WERI-Rb-1 (cell line): ENCODE measurements around the gene TMCC2.
"Not testable (repeated sequence)": the region's sequence is repeated elsewhere in the genome, so short reads cannot be mapped to it uniquely, and the experiment has no call there.

Experiments
- DNase-seq: peaks from one replicate; pipeline ENCODE4 v3.0.0-alpha.2; 2020
- H3K27ac ChIP-seq: fragments of 250-450 bp; sonication (Bioruptor Pico); 2 replicates; pipeline ENCODE4 v1.5.1; 2020; ENCODE audit warnings: mild to moderate bottlenecking, moderate library complexity
- H3K27me3 ChIP-seq: fragments of 250-450 bp; sonication (Bioruptor Pico); 2 replicates; pipeline ENCODE4 v1.5.1; 2021; ENCODE audit warnings: mild to moderate bottlenecking, low read depth, moderate library complexity; ENCODE audit not compliant: insufficient read depth, severe bottlenecking
- H3K36me3 ChIP-seq: fragments of 250-450 bp; sonication (Bioruptor Pico); 2 replicates; pipeline ENCODE4 v1.5.1; 2020; ENCODE audit warnings: mild to moderate bottlenecking, moderate library complexity
- H3K4me3 ChIP-seq: 2 replicates; pipeline ENCODE4 v1.5.1; 2011; ENCODE audit warnings: low read depth, mild to moderate bottlenecking, control low read depth, low read length
- H3K9me3 ChIP-seq: fragments of 250-450 bp; sonication (Bioruptor Pico); 2 replicates; pipeline ENCODE4 v1.5.1; 2021; ENCODE audit warnings: mild to moderate bottlenecking, moderate library complexity; ENCODE audit not compliant: severe bottlenecking
- TF ChIP-seq, protein P1 (sequence below): IDR thresholded peaks from 2 replicates; pipeline ENCODE4 v1.5.1; 2011; ENCODE audit warnings: low read depth, mild to moderate bottlenecking, control low read depth, inconsistent platforms, low read length

The TMCC2 gene

DNA sequence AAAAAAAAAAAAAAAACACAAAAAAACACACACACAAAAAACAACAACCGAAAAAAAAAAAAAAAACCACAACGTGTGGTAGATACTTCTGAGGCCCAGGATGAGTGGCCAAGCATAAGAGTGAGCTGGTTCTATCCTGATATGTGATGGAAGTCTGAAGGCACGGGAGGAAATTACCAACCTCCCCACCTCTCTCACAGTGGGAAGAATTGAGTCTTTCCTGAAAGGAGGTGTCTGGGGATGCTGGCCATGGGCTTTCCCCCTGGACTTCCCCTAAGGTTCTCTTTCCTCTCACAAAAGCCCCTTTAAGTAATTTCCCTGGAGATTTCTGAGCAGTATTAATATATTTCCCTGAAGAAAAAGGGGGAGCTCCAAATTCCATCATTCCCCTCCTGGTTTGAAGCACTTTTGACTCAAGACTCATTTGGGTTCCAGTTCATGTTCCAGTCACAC, 5.2 kb downstream of the TMCC2 start:
- H3K9me3 ChIP-seq: no peaks in the 10 kb centered on the region
- peaks cover 7% of the 10 kb centered on the region for H3K36me3 ChIP-seq
- no peaks in the 10 kb centered on the region for H3K27me3 ChIP-seq
- no peak overlapping the region for H3K4me3 ChIP-seq
- H3K27ac ChIP-seq: no peak overlapping the region
- DNase-seq: no peak
- TF ChIP-seq, protein P1, sequence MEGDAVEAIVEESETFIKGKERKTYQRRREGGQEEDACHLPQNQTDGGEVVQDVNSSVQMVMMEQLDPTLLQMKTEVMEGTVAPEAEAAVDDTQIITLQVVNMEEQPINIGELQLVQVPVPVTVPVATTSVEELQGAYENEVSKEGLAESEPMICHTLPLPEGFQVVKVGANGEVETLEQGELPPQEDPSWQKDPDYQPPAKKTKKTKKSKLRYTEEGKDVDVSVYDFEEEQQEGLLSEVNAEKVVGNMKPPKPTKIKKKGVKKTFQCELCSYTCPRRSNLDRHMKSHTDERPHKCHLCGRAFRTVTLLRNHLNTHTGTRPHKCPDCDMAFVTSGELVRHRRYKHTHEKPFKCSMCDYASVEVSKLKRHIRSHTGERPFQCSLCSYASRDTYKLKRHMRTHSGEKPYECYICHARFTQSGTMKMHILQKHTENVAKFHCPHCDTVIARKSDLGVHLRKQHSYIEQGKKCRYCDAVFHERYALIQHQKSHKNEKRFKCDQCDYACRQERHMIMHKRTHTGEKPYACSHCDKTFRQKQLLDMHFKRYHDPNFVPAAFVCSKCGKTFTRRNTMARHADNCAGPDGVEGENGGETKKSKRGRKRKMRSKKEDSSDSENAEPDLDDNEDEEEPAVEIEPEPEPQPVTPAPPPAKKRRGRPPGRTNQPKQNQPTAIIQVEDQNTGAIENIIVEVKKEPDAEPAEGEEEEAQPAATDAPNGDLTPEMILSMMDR: no peak

DNA sequence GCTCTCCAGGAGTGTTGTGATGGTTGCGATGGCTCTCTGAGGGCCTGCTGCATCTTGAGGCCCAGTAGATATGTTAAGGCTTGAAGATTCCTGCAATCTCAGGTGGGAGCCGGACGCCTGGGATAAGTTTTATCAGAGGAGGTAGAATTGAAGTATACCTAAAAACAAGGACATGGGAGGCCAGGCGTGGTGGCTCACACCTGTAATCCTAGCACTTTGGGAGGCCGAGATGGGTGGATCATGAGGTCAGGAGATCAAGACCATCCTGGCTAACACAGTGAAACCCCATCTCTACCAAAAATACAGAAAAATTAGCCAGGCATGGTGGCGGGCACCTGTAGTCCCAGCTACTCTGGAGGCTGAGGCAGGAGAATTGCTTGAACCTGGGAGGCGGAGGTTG, 6.2 kb downstream of the TMCC2 start:
- DNase-seq, H3K4me3 ChIP-seq, H3K36me3 ChIP-seq, H3K27me3 ChIP-seq, H3K9me3 ChIP-seq, H3K27ac ChIP-seq: not testable (repeated sequence)

DNA sequence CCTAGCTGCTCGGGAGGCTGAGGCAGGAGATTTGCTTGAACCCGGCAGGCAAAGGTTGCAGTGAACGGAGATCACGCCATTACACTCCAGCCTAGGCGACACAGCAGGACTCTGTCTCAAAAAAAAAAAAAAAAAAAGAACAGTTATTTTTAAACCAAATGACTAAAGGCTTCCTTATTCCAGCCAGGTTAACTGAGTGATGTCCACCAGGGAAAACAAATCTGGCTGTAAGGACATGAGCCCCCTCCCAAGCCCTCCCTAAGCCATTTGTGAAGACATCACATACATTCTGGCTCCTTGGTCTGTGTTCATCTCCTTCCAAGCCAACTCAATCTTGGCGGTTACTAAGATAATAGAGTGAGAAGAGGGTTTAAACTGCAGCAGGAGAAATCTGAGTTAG, 8.2 kb downstream of the TMCC2 start:
- Histone ChIP-seq H3K27me3 (no peaks in the 10 kb centered on the region), H3K9me3 (no peaks in the 10 kb centered on the region), H3K36me3 (peaks cover 7% of the 10 kb centered on the region), H3K4me3 (no peak overlapping the region), H3K27ac (no peak overlapping the region)
- TF ChIP-seq, protein P1: no peak
- DNase-seq: no peak

DNA sequence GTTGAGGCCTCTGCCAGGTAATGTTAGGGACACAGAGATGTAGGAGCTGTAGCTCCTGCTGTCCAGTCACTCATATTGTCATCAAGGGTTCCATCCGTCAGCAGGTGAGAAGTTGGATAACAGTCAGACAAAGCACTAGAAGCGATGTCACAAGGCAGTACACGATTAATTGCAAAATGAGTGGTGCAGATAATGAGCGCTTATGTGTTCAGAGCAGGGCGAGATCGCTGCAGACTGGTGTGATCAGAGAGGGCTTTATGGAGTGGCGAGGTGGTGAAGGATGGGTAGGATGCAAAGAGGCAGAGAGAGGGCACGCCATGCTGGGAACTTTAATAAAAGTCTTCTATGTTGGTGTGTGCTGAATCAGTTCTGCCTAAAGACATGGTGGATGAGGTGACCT, 8.8 kb downstream of the TMCC2 start:
- Histone ChIP-seq H3K4me3 (no peak overlapping the region), H3K27me3 (no peaks in the 10 kb centered on the region), H3K36me3 (peaks cover 11% of the 10 kb centered on the region), H3K27ac (no peak overlapping the region), H3K9me3 (no peaks in the 10 kb centered on the region)
- no peak for DNase-seq
- TF ChIP-seq, protein P1: no peak

DNA sequence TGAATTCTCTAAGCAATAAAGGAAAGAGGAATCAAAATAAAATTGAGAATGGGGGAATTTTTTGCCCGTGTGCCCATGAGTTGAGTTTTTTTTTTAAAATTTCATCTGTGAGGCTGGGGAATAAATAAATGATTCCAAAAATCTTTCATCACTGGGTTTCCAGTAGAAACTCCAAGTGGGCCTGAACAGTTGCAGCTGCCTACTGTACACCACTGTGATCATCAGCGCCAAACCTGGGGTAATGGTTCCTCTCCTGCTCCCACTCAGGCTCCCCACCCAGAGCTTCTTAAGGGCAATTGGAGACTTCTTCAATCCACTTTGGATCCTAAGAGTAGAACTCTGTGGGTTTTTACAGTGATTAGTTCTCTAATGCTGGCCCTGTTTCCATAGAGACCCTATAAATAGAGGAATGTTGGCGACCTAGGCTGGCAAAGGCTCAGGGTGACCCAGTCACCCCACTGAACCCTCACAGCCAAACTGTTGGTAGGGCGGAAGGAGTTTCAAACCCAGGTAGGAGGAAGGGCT, 9.3 kb downstream of the TMCC2 start:
- Histone ChIP-seq H3K27ac (no peak overlapping the region), H3K27me3 (no peaks in the 10 kb centered on the region), H3K9me3 (no peaks in the 10 kb centered on the region), H3K36me3 (peaks cover 14% of the 10 kb centered on the region), H3K4me3 (no peak overlapping the region)
- DNase-seq: no peak
- TF ChIP-seq, protein P1: no peak

DNA sequence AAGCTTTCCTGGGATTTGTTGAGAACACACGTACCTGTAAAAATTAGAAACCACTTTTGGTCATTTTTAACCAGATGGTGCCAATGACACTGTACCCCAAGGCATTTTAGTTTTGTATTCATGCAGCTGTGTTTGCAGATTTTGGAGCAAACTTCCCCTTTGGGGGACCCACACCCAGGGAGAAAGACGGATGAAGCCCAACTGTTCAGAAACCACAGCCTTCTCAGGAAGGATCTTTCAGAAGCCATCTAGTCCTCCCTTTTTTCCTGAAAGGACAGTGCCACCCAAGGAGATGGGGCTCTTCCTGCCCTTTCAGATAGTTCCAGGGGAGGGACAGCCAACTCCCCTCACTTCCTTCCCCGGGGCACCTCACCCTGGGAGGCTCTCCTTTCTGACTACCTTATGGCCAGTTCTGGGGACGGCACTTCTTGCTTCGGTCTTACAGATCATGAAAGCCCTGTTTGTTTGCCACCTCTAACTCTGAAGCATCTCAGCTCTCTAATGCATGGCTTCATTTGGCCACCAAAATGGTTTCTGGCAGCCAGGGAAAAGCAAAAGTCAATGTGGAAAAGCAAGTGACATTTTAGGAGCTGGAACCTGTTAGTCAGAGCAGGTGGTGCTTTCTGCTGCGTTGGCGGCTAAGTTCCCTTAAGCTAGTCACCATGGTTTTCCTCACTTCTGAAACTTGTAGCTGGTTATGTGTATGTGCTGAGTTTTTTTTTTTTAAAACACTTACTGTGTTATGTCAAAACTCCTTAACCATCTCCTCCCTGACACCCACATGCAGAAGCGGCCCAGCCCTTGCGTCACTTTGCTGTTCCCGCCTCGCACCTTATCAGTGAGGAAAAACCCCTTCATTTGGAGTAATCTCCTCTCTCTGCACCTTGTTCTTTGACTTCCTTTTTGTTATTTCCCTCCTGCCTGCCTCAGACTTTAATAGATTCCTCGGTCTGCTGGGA, 10.1 kb downstream of the TMCC2 start:
- TF ChIP-seq, protein P1: no peak
- DNase-seq: no peak
- Histone ChIP-seq H3K4me3 (no peak overlapping the region), H3K27ac (no peak overlapping the region), H3K27me3 (no peaks in the 10 kb centered on the region), H3K36me3 (peaks cover 16% of the 10 kb centered on the region), H3K9me3 (no peaks in the 10 kb centered on the region)
